ENCODE measurements around the gene TM4SF18.

The TM4SF18 gene

DNA sequence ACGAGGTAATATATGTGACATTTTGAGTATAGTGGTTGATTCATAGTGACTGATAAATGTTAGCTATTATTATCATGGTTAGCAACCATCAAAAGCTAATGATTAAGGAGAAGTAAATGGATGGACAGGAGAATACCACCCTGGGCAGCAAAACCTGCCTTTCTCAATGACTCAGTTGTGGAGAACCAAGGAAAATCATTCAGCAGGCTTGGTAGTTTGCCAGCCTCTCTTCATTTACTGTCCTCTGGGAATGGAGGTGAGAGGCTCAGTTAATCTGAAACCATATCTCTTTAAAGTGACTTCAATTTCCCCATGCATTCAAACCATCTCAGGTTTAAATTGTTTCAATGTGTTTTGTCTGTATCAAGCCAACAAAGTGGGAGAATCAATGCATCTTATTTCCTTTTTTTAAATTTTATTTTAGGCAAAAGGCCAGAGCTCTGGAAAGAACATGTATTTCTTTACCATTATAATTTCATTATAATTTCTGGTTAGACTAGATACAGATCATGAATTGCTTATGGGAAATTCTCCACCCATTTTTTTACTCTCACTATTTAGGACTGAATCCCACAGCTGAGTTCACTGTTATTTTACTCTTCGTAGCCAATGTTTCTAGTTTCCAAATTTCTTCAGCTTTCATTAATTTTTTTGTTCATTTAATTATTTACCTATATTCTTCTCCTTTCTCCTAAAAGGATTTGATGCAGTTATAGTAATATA, 2.7 kb downstream of the TM4SF18 start:
- no peak for DNase-seq (ENCODE audit: low spot score)

DNA sequence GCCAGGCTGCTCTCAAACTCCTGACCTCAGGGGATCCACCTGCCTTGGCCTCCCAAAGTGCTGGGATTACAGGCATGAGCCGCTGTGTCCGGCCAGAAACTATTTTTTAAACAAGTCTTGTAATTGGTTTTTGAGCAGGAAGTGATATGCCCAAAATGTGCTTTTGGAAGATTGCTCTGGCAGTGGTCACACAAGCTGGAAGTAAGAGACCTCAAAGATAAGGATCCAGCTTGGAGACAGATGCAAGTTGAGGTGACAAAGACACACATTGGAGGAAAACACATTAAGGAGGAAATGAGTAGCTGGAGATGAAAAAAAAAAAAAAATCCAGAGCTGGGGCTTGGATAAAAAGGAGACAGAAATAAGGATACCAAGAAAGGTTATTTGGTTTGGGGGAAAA, 6.3 kb downstream of the TM4SF18 start:
- no peak for DNase-seq (ENCODE audit: low spot score)

DNA sequence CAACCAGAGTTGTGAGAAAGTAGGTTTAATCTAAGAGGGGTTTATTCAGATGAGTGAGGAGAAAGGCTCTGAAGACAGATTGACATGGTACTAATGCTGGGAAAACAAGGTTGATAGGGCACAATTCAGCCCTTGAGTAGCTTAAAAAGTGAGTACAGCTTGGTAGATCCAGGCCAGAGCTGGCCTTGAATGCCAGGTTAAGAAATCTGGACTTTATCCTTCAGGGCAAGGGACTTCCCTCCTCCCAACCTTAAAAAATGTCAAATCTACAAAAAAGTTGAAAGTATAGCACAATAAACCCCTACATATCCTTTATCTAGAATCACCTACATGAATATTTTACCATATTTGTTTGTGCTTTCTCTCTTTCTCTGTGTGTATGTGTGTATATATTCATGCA, 7.9 kb downstream of the TM4SF18 start:
- DNase-seq (ENCODE audit: low spot score) = no peak

DNA sequence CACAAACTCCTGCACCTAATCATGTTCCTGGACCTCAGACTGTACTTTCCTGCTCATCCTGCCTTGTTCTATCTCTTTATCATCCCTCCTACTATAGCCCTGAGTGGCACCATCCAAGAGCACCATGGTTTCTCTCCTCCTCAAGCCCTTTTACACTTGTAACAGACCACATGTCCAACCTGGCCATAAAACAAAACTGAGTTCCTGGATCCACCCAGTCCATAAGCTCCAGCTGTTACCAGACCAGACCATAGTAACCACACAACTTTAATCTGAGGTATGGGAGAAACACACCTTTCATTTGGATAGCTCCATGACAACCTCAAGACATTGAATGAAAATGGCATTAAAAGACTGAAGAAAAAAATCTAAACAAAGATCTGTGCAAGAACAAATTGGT, 9.1 kb downstream of the TM4SF18 start:
- DNase-seq (ENCODE audit: low spot score) = no peak

DNA sequence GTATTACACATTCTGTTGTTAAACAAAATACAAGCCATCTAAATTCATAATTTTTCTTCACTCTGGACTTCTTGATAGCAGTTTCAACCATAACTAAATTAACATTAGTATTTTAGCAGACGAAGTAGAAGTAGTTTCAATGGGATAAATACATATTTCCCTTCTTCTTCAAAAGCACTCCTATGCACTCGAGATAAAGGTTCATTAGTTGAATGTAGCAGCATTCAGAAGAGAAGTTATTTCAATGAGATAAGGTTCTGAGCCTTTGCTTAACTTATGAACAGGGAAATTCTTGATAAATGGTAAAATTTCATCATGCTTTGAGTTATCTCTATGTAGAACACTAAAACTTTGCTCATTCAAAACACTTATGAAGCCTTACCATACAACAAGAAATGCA, 11.8 kb downstream of the TM4SF18 start:
- no peak for DNase-seq (ENCODE audit: low spot score)

GRCh38 chr3:149321136-149321535, 12.3 kb downstream of the TM4SF18 start:
- no peak for DNase-seq (ENCODE audit: low spot score)

DNA sequence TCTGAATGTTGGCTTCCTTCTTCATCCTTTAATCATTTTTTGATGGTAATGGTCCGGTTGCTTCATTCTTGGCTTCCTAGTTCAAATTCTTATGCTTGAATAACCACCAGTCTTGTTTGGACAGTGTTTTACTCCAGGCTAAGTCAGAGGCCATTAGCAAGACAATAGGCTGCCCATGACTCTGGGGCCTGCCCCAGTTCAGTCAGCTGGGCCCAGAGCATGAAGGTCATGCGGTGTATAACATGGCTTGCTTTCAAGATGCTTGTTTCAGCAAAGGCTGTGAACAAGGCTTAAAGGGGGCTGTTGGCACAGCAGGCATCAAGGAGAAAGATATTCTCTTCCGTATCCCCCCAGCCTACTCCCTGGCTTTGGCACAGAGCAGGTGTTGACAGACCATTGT, 13.7 kb downstream of the TM4SF18 start:
- DNase-seq (ENCODE audit: low spot score) = no peak

- no peak for DNase-seq (ENCODE audit: low spot score)
Observed at GRCh38 chr3:149317072-149317471, 16.4 kb downstream of the TM4SF18 start.

- DNase-seq (ENCODE audit: low spot score) = no peak
Observed at GRCh38 chr3:149316437-149316836, 17.0 kb downstream of the TM4SF18 start.

DNA sequence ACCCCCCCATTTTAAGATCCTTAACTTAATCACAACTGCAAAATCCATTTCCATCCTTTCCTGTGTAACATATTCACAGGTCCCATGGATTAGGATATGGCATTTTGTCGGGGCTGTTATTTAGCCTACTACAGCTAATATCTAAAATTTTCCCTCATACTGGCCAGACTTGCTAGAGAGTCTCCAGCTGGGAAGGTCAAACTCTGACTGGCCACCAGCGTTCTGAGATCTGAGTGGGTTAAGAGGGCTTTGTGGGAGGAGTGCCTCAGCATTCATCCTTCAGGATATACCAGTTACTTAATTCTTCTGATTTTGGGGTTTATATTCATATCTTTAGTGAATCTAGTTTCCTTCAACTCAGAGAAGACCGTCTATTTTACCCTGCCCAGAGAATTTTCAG, 17.7 kb downstream of the TM4SF18 start:
- no peak for DNase-seq (ENCODE audit: low spot score)

- DNase-seq (ENCODE audit: low spot score) = no peak
Observed at GRCh38 chr3:149314807-149315578, 18.4 kb downstream of the TM4SF18 start.

GRCh38 chr3:149313542-149313941, 19.9 kb downstream of the TM4SF18 start:
- DNase-seq (ENCODE audit: low spot score) = no peak

DNA sequence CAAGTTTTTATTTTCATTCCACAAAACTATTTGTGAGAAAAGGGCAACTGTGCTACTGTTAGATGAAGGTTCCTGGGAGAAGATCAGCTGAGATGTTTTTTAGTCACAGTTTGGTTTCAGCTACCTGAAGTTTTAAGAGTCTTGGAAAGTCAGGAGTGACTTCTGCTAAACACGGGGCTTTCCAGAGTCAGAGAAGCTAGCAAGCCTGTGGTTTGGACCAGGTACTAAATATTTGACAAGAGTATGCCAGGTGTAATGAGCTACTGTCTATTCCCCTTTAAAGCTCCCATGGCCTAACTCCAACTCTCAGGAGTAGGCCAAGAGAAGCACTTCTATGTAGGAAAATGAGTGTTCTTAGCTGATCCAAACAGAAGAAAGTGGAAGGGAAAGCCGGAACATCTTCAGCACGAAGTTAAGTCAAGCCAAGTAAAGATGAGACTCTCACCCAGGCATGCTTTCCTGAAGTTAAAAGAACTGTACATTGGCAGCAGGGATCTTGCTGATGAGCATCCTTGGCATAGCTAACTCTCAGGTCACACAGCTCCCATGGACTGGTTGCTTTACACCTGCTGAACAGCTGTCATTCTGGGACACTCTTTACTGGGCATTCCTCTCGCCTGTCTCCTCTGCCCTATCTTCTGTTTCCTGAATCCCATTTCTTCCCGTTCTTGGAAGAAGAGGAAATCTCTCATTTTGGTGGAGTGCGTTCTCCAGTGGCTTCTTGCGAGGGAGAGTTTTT, 22.5 kb downstream of the TM4SF18 start:
- DNase-seq (ENCODE audit: low spot score) = no peak

GRCh38 chr3:149307435-149307783, 26.0 kb downstream of the TM4SF18 start:
- DNase-seq (ENCODE audit: low spot score) = no peak

- no peak for DNase-seq (ENCODE audit: low spot score)
Observed at GRCh38 chr3:149306751-149307434, 26.5 kb downstream of the TM4SF18 start.

GRCh38 chr3:149305376-149305775, 28.1 kb downstream of the TM4SF18 start:
- DNase-seq (ENCODE audit: low spot score) = no peak

- DNase-seq (ENCODE audit: low spot score) = peak; percentile 87
Observed at GRCh38 chr3:149299938-149300801, 33.3 kb downstream of the TM4SF18 start.

DNA sequence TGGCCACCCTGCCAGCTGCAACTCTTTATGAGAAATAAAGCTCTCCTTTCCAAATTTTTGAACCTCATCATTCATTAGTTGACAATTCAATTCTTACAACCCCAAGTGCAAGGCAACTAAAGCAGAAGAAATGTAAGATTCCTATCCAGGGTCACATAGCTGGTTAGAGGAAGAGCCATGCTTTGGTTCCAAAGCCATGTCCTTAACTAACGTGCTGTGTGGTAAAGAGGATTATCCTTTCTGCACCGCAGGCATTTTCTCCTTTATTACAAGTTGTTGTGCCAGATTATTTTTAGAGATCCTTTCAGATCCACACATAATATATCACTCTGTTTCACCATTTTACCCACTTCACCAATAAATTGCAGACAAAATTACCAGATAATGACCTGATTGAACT, 36.5 kb downstream of the TM4SF18 start:
- no peak for DNase-seq (ENCODE audit: low spot score)

- DNase-seq (ENCODE audit: low spot score) = no peak
Observed at GRCh38 chr3:149292666-149293065, 40.8 kb downstream of the TM4SF18 start.

DNA sequence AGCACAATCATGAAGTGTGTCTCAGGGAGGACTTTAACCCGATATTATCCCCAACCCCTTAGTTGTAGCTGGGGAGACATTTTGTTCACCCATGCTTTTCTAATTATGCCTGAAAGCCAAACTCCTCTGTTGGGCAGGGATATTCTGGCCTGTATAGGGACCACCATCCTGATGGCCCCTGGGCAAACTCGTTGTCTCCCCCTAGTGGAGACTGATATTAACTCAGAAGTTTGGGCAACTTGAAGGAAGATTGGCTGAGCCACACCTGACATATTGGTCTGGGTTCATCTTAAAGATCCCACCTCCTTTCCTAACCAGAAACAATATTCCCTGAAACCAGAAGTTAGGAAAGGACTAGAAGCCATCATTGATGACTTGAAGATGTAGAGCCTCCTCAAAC, 42.3 kb downstream of the TM4SF18 start:
- no peak for DNase-seq (ENCODE audit: low spot score)

DNA sequence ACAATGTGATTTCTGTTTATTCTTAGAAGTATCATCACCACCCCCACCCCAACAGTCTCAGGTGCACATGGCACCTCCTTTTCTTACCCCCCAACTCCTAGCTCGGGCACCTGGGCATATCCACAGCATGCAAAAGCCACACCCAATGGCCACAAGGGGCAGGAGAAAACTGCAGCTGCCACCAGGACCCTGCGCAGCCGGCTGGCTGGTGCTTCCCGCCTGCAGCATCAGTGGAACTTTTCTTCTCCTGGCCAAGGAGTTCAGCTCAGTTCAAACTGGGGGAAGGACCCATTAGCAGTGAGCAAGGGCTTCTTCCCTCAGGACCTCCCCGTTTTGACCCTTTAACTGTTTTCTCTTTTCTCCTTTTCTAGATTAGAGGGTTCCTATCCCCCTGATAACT, 44.8 kb downstream of the TM4SF18 start:
- no peak for DNase-seq (ENCODE audit: low spot score)

GRCh38 chr3:149284034-149284433, 49.4 kb downstream of the TM4SF18 start:
- no peak for DNase-seq (ENCODE audit: low spot score)
